HAP-1 (cell line): ENCODE measurements around the gene ZFP14.
"Not testable (repeated sequence)": the region's sequence is repeated elsewhere in the genome, so short reads cannot be mapped to it uniquely, and the experiment has no call there.

Source experiments
- DNase-seq, 2 experiments: peaks; one replicate each; pipeline ENCODE4 v3.0.0-alpha.2; 2016 to 2020; ENCODE audit warnings: low spot score in 2 of 2
- H3K27me3 ChIP-seq: fragments of 250-450 bp; sonication (Bioruptor Pico); 2 replicates; pipeline ENCODE4 v1.5.1; 2020; ENCODE audit warnings: low read depth, mild to moderate bottlenecking, moderate library complexity
- H3K36me3 ChIP-seq: fragments of 250-450 bp; sonication (Bioruptor Pico); replicated peaks from 2 replicates; pipeline ENCODE4 v1.5.1; 2020; ENCODE audit warnings: mild to moderate bottlenecking
- H3K4me1 ChIP-seq: fragments of 250-450 bp; sonication (Bioruptor Pico); 2 replicates; pipeline ENCODE4 v1.5.1; 2020; ENCODE audit warnings: mild to moderate bottlenecking
- H3K4me3 ChIP-seq: fragments of 250-450 bp; sonication (Bioruptor Pico); 2 replicates; pipeline ENCODE4 v1.5.1; 2020; ENCODE audit warnings: mild to moderate bottlenecking, moderate library complexity
- H3K9me3 ChIP-seq: fragments of 250-450 bp; sonication (Bioruptor Pico); 2 replicates; pipeline ENCODE4 v1.5.1; 2020; ENCODE audit warnings: mild to moderate bottlenecking, moderate library complexity
- in situ Hi-C: fragments of 300-500 bp; cut with MboI; formaldehyde crosslinking; loops from 3 replicates; pipeline ENCODE4 v1.14.3; 2020; ENCODE audit warnings: low sequenced_read_pairs, inconsistent platforms, mixed read lengths

ZFP14 gene

DNA sequence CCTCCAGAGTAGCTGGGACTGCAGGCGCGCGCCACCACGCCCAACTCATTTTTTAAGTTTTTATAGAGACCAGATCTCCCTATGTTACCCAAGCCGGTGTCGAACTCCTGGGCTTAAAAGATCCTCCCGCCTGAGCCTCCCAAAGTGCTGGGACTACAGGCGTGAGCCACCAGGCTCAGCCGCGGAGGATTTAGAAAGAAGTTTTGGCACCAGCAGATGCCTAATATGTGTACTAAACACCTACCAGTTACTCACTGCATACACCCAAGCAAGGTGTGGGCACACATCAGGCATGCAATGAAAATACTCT lies 464 bp upstream of the ZFP14 start:
- Histone ChIP-seq H3K27me3 (no peaks in the 10 kb centered on the region), H3K9me3 (peaks cover 6% of the 10 kb centered on the region), H3K4me1 (0 out of 2 replicates have a peak, but pooled peaks cover 3% of the 10 kb centered on the region), H3K4me3 (peak overlapping the region; percentile 94), H3K36me3 (no peaks in the 10 kb centered on the region)
- in situ Hi-C loops = no loop called here
- DNase-seq = no peak

DNA sequence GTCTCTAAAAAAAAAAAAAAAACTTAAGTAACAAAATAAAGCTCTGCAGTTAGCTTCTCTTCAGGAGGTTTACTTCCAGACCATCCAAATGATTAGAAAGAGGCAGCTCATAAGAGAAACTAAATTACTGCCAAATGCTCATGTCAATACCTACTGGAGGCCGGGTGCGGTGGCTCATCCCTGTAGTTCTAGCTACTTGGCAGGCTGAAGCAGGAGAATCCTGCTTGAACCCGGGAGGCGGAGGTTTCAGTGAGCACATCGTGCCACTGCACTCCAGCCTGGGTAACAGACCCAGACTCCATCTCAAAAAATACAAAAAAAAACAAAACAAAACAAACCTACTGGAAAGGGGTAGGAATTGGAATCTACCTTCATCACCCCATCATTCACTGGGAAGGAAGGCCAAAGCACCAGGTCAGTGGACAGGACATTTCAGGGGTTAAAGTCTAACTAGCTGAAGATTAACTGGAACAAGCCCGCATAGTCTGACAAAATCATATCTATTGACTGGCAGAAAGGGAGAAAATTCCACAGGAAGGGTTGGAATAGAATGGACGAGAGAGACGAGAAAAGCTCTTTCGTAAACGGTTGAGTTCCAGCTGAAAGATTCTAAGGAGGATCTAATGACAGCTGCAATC lies 1.3 kb downstream of the ZFP14 start:
- H3K36me3 ChIP-seq = no peaks in the 10 kb centered on the region
- peaks cover 6% of the 10 kb centered on the region for H3K9me3 ChIP-seq
- 0 out of 2 replicates have a peak, but pooled peaks cover 3% of the 10 kb centered on the region for H3K4me1 ChIP-seq
- H3K4me3 ChIP-seq = no peak overlapping the region; the same call in 1 of the 2 replicates
- no peak for DNase-seq
- in situ Hi-C loops = no loop called here
- H3K27me3 ChIP-seq = no peaks in the 10 kb centered on the region

- DNase-seq = no peak
- Histone ChIP-seq H3K4me1 (0 out of 2 replicates have a peak, but pooled peaks cover 3% of the 10 kb centered on the region), H3K27me3 (no peaks in the 10 kb centered on the region), H3K9me3 (peaks cover 3% of the 10 kb centered on the region; the same call in 1 of the 2 replicates), H3K36me3 (no peaks in the 10 kb centered on the region), H3K4me3 (no peak overlapping the region)
- in situ Hi-C loops = no loop called here
Observed at GRCh38 chr19:36373638-36374156, 5.3 kb downstream of the ZFP14 start.

- Histone ChIP-seq H3K4me3 (no peak overlapping the region), H3K36me3 (no peaks in the 10 kb centered on the region), H3K9me3 (peaks cover 3% of the 10 kb centered on the region; the same call in 1 of the 2 replicates), H3K4me1 (no peaks in the 10 kb centered on the region), H3K27me3 (no peaks in the 10 kb centered on the region)
- in situ Hi-C loops = no loop called here
- DNase-seq = no peak
Observed at GRCh38 chr19:36371886-36372285, 7.1 kb downstream of the ZFP14 start.

DNA sequence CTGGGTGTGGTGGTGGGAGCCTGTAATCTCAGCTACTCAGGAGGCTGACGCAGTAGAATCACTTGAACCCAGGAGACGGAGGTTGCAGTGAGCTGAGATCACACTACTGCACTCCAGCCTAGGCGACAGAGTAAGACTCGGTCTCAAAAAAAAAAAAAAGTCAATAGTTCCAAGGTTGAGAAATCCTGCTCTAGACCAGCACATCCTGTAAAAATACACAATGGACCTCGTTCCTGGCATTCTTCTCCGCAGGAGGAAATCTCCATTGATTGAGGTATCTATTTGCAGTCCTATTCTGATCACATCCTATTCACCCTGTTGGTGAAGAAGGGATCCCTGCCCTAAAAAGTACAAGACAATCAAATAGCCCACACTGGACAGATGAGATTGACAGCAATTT lies 15.2 kb downstream of the ZFP14 start:
- H3K9me3 ChIP-seq = no peaks in the 10 kb centered on the region
- no peaks in the 10 kb centered on the region for H3K36me3 ChIP-seq
- H3K4me1 ChIP-seq = no peaks in the 10 kb centered on the region
- in situ Hi-C loops = no loop called here
- H3K27me3 ChIP-seq = no peaks in the 10 kb centered on the region
- no peak overlapping the region for H3K4me3 ChIP-seq
- no peak for DNase-seq

DNA sequence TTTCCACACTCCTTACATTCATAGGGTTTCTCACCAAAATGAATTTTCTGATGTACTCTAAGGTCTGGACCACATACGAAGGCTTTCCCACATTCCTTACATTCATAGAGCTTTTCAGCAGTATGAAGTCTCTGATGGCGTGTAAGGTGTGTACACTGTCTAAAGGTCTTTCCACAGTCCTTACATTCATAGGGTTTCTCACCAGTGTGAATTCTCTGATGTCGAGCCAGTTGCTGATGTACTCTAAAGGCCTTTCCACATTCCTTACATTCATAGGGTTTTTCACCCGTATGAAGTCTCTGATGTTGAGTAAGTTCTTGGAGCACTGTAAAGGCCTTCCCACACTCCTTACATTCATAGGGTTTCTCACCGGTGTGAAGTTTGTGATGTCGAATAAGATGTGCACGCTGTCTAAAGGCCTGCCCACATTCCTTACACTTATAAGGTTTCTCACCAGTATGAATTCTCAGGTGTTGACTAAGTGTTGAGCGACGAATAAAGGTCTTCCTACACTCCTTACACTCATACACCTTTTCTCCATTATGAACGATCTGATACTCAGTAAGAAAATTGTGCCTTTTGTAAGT lies 38.1 kb downstream of the ZFP14 start:
- no peaks in the 10 kb centered on the region for H3K36me3 ChIP-seq
- no peaks in the 10 kb centered on the region for H3K9me3 ChIP-seq
- H3K4me1 ChIP-seq = no peaks in the 10 kb centered on the region
- no peaks in the 10 kb centered on the region for H3K27me3 ChIP-seq
- H3K4me3 ChIP-seq = no peak overlapping the region
- in situ Hi-C loops = no loop called here
- no peak for DNase-seq

GRCh38 chr19:36331353-36332228 lies 47.4 kb downstream of the ZFP14 start:
- Histone ChIP-seq H3K9me3 (no peaks in the 10 kb centered on the region; the same call in 1 of the 2 replicates), H3K4me3 (no peak overlapping the region), H3K27me3 (no peaks in the 10 kb centered on the region), H3K4me1 (no peaks in the 10 kb centered on the region), H3K36me3 (no peaks in the 10 kb centered on the region)
- no peak for DNase-seq
- in situ Hi-C loops = no loop called here

DNA sequence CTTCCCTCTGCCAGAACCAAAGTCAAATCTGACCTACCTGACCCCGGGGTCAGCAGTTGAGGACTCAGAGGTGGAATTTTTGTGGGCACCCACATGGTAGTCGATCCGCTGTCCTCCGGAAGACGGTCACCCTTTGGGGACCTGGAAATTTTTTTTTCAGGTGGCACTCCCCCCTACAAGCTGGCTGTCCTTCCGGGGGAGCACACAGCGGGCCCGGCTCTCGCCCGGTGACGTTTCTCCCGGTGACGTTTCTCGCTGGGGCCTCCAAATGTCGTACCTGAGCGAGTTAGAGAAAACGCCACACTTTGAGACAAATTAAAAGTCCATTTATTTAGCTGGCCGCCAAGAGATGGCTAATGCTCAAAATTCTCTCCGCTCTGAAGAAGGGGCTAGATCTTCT lies 48.8 kb downstream of the ZFP14 start:
- DNase-seq = no peak
- no peaks in the 10 kb centered on the region for H3K4me1 ChIP-seq
- in situ Hi-C loops = no loop called here
- no peaks in the 10 kb centered on the region for H3K36me3 ChIP-seq
- no peaks in the 10 kb centered on the region for H3K27me3 ChIP-seq
- H3K9me3 ChIP-seq = no peaks in the 10 kb centered on the region; the same call in 1 of the 2 replicates
- no peak overlapping the region for H3K4me3 ChIP-seq

GRCh38 chr19:36329534-36329933 lies 49.5 kb downstream of the ZFP14 start:
- in situ Hi-C loops, H3K36me3 ChIP-seq, H3K27me3 ChIP-seq, H3K4me3 ChIP-seq, H3K4me1 ChIP-seq, H3K9me3 ChIP-seq, DNase-seq: not testable (repeated sequence)

DNA sequence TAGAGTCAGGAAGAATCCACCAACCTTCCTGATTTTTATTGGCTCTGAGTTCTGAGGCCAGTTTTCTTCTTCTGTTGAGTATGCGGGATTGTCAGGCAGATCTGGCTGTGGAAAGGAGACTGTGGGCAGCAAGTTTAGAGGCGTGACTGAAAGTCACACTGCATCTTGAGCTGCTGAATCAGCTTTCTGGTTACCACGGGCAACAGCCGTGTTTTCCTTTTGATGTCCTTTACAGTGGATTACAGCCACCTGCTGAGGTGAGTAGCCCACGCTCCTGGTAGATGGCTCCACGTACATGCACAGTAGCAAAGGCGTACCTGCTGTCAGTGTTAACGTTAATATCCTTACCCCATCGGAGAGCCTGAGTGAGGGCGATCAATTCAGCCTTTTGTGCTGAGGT lies 52.4 kb downstream of the ZFP14 start:
- H3K9me3 ChIP-seq, H3K27me3 ChIP-seq, H3K36me3 ChIP-seq, in situ Hi-C loops, H3K4me3 ChIP-seq, DNase-seq, H3K4me1 ChIP-seq: not testable (repeated sequence)

DNA sequence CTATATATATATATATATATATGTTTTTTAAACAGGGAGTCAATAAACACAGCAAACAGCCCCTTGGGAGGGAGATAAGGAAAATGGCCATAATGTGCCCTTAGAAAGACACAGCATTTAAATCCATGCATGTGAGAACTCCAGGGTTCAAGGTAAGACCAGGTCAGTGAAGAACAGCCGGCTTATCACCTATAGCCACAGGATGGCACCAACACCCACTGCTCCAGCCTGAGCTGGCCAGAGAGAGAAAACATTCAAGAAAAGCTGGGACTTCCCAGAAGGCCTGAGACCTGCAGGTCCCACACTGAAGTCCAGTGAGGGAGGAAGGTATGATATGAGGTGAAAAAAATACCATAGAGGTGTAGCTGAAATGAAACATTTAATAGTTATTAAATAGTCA lies 63.8 kb downstream of the ZFP14 start:
- in situ Hi-C loops, H3K36me3 ChIP-seq, H3K9me3 ChIP-seq, H3K27me3 ChIP-seq, H3K4me1 ChIP-seq, DNase-seq, H3K4me3 ChIP-seq: not testable (repeated sequence)

DNA sequence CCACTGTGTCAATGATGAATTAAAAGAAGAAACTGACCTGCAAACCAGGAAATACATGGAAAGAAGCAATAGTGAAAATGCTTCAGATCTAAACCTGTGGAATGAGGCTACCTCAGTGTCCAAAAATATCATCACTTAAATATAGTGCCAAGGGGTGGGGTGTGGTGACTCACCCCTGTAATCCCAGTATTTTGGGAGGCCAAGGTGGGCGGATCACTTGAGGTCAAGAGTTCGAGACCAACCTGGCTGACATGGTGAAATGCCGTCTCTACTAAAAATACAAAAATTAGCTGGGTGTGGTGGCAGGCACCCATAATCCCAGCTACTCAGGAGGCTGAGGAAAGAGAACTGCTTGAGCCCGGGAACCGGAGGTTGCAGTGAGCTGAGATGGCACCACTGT lies 64.9 kb downstream of the ZFP14 start:
- DNase-seq, H3K9me3 ChIP-seq, H3K4me3 ChIP-seq, H3K27me3 ChIP-seq, H3K36me3 ChIP-seq, in situ Hi-C loops, H3K4me1 ChIP-seq: not testable (repeated sequence)

DNA sequence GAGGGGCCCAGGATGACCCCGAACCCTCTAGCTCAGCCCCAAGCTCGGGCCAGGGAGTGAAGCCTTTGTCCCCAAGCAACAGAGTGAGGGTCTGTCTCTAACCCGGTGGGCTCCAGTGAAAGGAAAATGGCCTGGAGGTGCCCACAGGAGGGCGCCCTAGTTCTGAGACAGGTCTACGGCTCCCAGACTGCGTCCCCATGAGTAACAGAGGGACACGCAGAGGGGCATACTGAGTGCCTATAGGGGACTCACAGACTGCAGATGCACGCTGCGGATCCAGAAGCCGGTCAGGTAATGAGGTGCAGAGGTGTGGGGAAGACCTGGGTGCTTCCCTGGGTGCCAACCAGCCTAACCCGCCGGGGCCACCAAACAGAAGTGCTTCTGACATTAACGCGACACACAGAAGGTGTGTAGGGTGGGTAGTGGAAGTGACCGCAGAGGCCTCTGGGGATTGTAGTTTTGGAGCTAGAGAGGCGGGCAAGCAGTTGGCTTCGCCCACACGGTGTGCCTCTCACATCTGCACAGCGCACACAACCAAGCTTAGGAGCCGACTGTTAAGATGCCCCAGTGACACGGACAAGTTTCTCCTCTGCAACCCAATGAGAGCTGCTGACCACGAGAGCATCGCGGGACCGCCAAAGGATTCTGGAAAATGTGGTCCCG lies 67.8 kb downstream of the ZFP14 start:
- H3K27me3 ChIP-seq, H3K4me1 ChIP-seq, in situ Hi-C loops, H3K4me3 ChIP-seq, H3K36me3 ChIP-seq, DNase-seq, H3K9me3 ChIP-seq: not testable (repeated sequence)
